SK-N-SH (cell line): ENCODE data around the gene NBEA. TPM values are rescaled to one million over a fixed set of nuclear protein-coding genes. Genes with fewer than 3 reads are reported as not detected.

Experiments used
- CTCF ChIA-PET: fragments of 300-600, 350-600 bp; formaldehyde crosslinking; extraction: SDS; loops from one replicate; lab custom pipeline; 2021; lab: Yijun Ruan, JAX
- POLR2A ChIA-PET: fragments of 350-600 bp; sonication (Branson Sonifier 250); formaldehyde crosslinking; extraction: SDS; loops from one replicate; lab custom pipeline; 2020; ENCODE audit warnings: antibody characterized with exemption, inconsistent platforms; lab: Yijun Ruan, JAX
- DNase-seq: peaks from one replicate; pipeline ENCODE4 v3.0.0; 2012
- H2AFZ ChIP-seq: fragments of 200-600 bp; sonication (generic); 2 replicates; pipeline ENCODE4 v1.8.1; 2016; ENCODE audit warnings: antibody characterized with exemption, mild to moderate bottlenecking, low read depth
- H3F3A ChIP-seq: fragments of 200-600 bp; sonication (generic); replicated peaks from 2 replicates; pipeline ENCODE3; 2016; ENCODE audit warnings: antibody characterized with exemption, mild to moderate bottlenecking; ENCODE audit not compliant: insufficient read depth
- H3K27ac ChIP-seq, 2 experiments: fragments of 200-500 bp in 1 of 2; fragments of 200-600 bp in 1 of 2; sonication (Bioruptor generic) in 1 of 2; sonication (generic), shearing (Covaris generic) in 1 of 2; 2 replicates each; pipeline versions ENCODE4 v1.5.1 to v1.6.1; 2014 to 2016; ENCODE audit warnings: low read depth in 2 of 2, inconsistent platforms in 1 of 2, low read length in 1 of 2, mild to moderate bottlenecking in 1 of 2, mixed read lengths in 1 of 2
- H3K27me3 ChIP-seq: fragments of 200-600 bp; sonication (generic), shearing (Covaris generic); 2 replicates; pipeline ENCODE4 v1.6.1; 2016; ENCODE audit warnings: mixed run types; ENCODE audit not compliant: insufficient read depth
- H3K36me3 ChIP-seq, 2 experiments: fragments of 200-500 bp in 1 of 2; fragments of 200-600 bp in 1 of 2; sonication (Bioruptor generic) in 1 of 2; sonication (generic) in 1 of 2; replicated peaks in 1 of 2; 2 replicates each; pipeline versions ENCODE3 to v1.5.1; 2014 to 2016; ENCODE audit warnings: low read length in 1 of 2, mild to moderate bottlenecking in 1 of 2; ENCODE audit not compliant: insufficient read depth in 2 of 2, control insufficient read depth in 1 of 2
- H3K4me1 ChIP-seq, 2 experiments: fragments of 200-500 bp in 1 of 2; fragments of 200-600 bp in 1 of 2; sonication (Bioruptor generic) in 1 of 2; sonication (generic), shearing (Covaris generic) in 1 of 2; 2 replicates each; pipeline versions ENCODE4 v1.5.1 to v1.6.1; 2014 to 2016; ENCODE audit warnings: low read depth in 1 of 2, low read length in 1 of 2, mixed run types in 1 of 2; ENCODE audit not compliant: insufficient read depth in 2 of 2, control insufficient read depth in 1 of 2
- H3K4me2 ChIP-seq: fragments of 200-600 bp; sonication (generic), shearing (Covaris generic); 2 replicates; pipeline ENCODE4 v1.6.1; 2017; ENCODE audit warnings: mixed run types
- H3K4me3 ChIP-seq, 2 experiments: fragments of 200-500 bp in 1 of 2; fragments of 200-600 bp in 1 of 2; sonication (Bioruptor generic) in 1 of 2; sonication (generic), shearing (Covaris generic) in 1 of 2; 2 replicates each; pipeline versions ENCODE4 v1.5.1 to v1.8.1; 2014 to 2016; ENCODE audit warnings: low read depth in 2 of 2, inconsistent platforms in 1 of 2, low read length in 1 of 2, mild to moderate bottlenecking in 1 of 2, mixed read lengths in 1 of 2, moderate library complexity in 1 of 2
- H3K79me2 ChIP-seq: fragments of 200-600 bp; sonication (generic); 2 replicates; pipeline ENCODE4 v1.8.1; 2017; ENCODE audit warnings: mild to moderate bottlenecking; ENCODE audit not compliant: insufficient read depth
- H3K9ac ChIP-seq: fragments of 200-600 bp; sonication (generic); 2 replicates; pipeline ENCODE4 v1.6.1; 2017; ENCODE audit warnings: mixed run types
- H3K9me2 ChIP-seq: fragments of 200-600 bp; sonication (generic); 2 replicates; pipeline ENCODE4 v1.6.1; 2017; ENCODE audit warnings: mixed run types
- H3K9me3 ChIP-seq: fragments of 200-600 bp; sonication (generic); 2 replicates; pipeline ENCODE4 v1.6.1; 2017; ENCODE audit warnings: mixed run types, mild to moderate bottlenecking, moderate library complexity
- H4K20me1 ChIP-seq: fragments of 200-600 bp; sonication (generic); 2 replicates; pipeline ENCODE4 v1.6.1; 2017; ENCODE audit warnings: mild to moderate bottlenecking, mixed run types; ENCODE audit not compliant: insufficient read depth
- CHD2 ChIP-seq: fragments of 150-350 bp; IDR thresholded peaks from 2 replicates; pipeline ENCODE4 v1.6.1; 2018; ENCODE audit warnings: low read length; ENCODE audit not compliant: partially characterized antibody
- ELF1 ChIP-seq: IDR thresholded peaks from 2 replicates; pipeline ENCODE4 v1.4.0; 2012
- IRF3 ChIP-seq: fragments of 150-350 bp; IDR thresholded peaks from 2 replicates; pipeline ENCODE4 v1.6.1; 2016; ENCODE audit warnings: mild to moderate bottlenecking, low read depth, low read length
- MEF2A ChIP-seq: IDR thresholded peaks from 2 replicates; pipeline ENCODE4 v1.4.0; 2012; ENCODE audit warnings: low read depth, borderline replicate concordance
- POLR2AphosphoS5 ChIP-seq: IDR thresholded peaks from 2 replicates; pipeline ENCODE4 v1.6.1; 2012; ENCODE audit warnings: low read depth, low read length
- RAD21 ChIP-seq: IDR thresholded peaks from 2 replicates; pipeline ENCODE4 v1.6.1; 2012; ENCODE audit warnings: mild to moderate bottlenecking, low read length
- RCOR1 ChIP-seq: fragments of 150-350 bp; IDR thresholded peaks from 2 replicates; pipeline ENCODE4 v1.6.1; 2017; ENCODE audit warnings: antibody characterized with exemption, low read length
- REST ChIP-seq: IDR thresholded peaks from 2 replicates; pipeline ENCODE4 v1.6.1; 2012; ENCODE audit warnings: mild to moderate bottlenecking, low read depth, low read length, moderate library complexity
- SIN3A ChIP-seq: IDR thresholded peaks from 2 replicates; pipeline ENCODE4 v1.6.1; 2012; ENCODE audit warnings: low read depth, mild to moderate bottlenecking, low read length, moderate library complexity, borderline replicate concordance
- TAF1 ChIP-seq: IDR thresholded peaks from 2 replicates; pipeline ENCODE4 v1.6.1; 2012; ENCODE audit warnings: low read depth, mild to moderate bottlenecking, low read length, moderate library complexity, borderline replicate concordance
- USF2 ChIP-seq: fragments of 150-350 bp; IDR thresholded peaks from 2 replicates; pipeline ENCODE4 v1.6.1; 2017; ENCODE audit warnings: antibody characterized with exemption, low read length, low read depth, borderline replicate concordance
- WGBS: methylation state at CpG from one replicate; pipeline ENCODE4 v1.1.6; 2017; ENCODE audit warnings: low lambda C conversion rate; 5-methylcytosine and 5-hydroxymethylcytosine counted together
- polyA plus RNA-seq, 3 experiments: library from polyadenylated mRNA; depleted of rRNA; stranded (reverse); fragments of >200 nt; gene quantifications; 2 replicates each; pipeline ENCODE4 v1.2.3, GENCODE V29; 2012
- TF ChIP-seq, protein P1 (sequence below): IDR thresholded peaks from 2 replicates; pipeline ENCODE4; 2012
- TF ChIP-seq, protein P2 (sequence below): IDR thresholded peaks from 2 replicates; pipeline ENCODE4 v1.4.0; 2012; ENCODE audit warnings: low read depth, borderline replicate concordance

Gene NBEA
- polyA plus RNA-seq, 1 of the 3 experiments (the other 2 are of a cell fraction): 12.3 TPM

GRCh38 chr13:35046587-35046986, 104.5 kb downstream of the NBEA start:
- peaks cover 7 to 19% of the 10 kb centered on the region in 2 experiments for H3K36me3 ChIP-seq
- no peaks in the 10 kb centered on the region for H3K79me2 ChIP-seq
- no peaks in the 10 kb centered on the region for H3K4me1 ChIP-seq
- ChIA-PET POLR2A (no interaction called here), CTCF (no interaction called here)
- no peaks in the 10 kb centered on the region for H3K27me3 ChIP-seq
- no peak overlapping the region for H3K27ac ChIP-seq
- H3K9me3 ChIP-seq: no peaks in the 10 kb centered on the region
- H3F3A ChIP-seq: no peaks in the 10 kb centered on the region
- H3K4me3 ChIP-seq: no peak overlapping the region
- 78% methylated on average over 2 of the region's 2 CpGs for WGBS
- TF ChIP-seq, protein P1, sequence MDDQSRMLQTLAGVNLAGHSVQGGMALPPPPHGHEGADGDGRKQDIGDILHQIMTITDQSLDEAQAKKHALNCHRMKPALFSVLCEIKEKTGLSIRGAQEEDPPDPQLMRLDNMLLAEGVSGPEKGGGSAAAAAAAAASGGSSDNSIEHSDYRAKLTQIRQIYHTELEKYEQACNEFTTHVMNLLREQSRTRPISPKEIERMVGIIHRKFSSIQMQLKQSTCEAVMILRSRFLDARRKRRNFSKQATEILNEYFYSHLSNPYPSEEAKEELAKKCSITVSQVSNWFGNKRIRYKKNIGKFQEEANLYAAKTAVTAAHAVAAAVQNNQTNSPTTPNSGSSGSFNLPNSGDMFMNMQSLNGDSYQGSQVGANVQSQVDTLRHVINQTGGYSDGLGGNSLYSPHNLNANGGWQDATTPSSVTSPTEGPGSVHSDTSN: no peak
- TF ChIP-seq RCOR1 (no peak), POLR2AphosphoS5 (no peak), IRF3 (no peak), TAF1 (no peak), SIN3A (no peak), CHD2 (no peak), RAD21 (no peak), USF2 (no peak), REST (no peak), ELF1 (no peak), MEF2A (no peak)
- TF ChIP-seq, protein P2, sequence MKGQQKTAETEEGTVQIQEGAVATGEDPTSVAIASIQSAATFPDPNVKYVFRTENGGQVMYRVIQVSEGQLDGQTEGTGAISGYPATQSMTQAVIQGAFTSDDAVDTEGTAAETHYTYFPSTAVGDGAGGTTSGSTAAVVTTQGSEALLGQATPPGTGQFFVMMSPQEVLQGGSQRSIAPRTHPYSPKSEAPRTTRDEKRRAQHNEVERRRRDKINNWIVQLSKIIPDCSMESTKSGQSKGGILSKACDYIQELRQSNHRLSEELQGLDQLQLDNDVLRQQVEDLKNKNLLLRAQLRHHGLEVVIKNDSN: no peak
- DNase-seq: no peak
- no peak overlapping the region for H3K9ac ChIP-seq
- no peaks in the 10 kb centered on the region for H3K9me2 ChIP-seq
- no peak overlapping the region for H2AFZ ChIP-seq
- H3K4me2 ChIP-seq: no peak overlapping the region
- no peaks in the 10 kb centered on the region for H4K20me1 ChIP-seq
